ENCODE data around the gene MYRFL. TPM values are rescaled to one million over a fixed set of nuclear protein-coding genes. Genes with fewer than 3 reads are reported as not detected.

The MYRFL gene
- total RNA-seq, 8 experiments from 2014 or later, result 0.18 to 0.57 (median 0.33) TPM; not detected in 3

DNA sequence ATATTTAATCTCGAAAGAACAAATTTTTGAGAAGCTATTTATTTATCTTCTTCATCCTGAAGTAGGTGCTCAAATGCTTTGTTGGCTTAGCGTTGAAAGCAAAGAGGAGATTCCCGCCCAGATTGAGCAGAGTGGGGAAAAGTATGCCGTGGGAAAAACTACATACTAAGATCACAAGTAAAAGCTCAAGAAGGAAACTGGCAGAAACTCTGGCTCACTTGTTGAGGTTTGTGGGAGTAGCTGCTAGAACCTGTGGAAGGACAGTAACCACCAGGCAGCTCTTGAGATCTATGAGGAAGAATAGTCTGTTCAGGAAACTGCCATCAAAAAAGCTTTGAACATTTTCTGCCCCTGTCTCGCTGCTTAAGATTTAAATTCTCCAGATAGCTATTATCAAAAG lies 3.9 kb downstream of the MYRFL start:
- in situ Hi-C loops (cut with MboI; ENCODE audit: low pct_unique_long_range_greater_than_20kb in 2 of 9, low sequenced_read_pairs in 9 of 9, unreplicated experiment in 9 of 9), result no loop called here
- Histone ChIP-seq H3K4me3 (no peak overlapping the region), H3K27ac (no peak overlapping the region), H3K4me1 (replicated peaks in 1 of 2) (no peaks in the 10 kb centered on the region)
- WGBS, 10 experiments, result 0 to 94% (median 73%) methylated on average over 2 to 5 of the region's 5 CpGs; no CpG with 5 or more reads in 1 of the 10 experiments
- ATAC-seq (replicated peaks in 6 of 8), result no peak

DNA sequence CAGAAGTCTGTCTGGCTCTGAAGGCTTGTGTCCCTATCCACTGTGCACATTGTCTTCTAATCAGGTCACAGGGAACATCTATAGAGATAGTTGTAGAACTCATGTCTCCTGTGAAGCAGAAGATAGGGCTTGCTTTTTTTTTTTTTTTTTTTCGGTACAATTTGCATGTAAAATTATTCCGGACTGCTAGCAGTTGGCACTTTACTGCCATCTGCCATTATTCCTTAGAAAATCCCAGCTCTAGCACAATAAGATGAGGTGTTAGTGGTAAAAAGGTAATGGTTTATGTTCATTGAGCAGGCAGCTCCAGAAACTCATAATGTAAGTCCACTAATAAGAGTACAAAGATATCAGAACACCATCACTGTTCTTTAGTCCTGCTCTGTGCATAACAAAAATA lies 8.7 kb downstream of the MYRFL start:
- 0 to 100% (median 51%) methylated on average over 1 to 2 of the region's 2 CpGs; no CpG with 5 or more reads in 4 of the 10 experiments for WGBS, 10 experiments
- no peak for ATAC-seq (replicated peaks in 6 of 8)

DNA sequence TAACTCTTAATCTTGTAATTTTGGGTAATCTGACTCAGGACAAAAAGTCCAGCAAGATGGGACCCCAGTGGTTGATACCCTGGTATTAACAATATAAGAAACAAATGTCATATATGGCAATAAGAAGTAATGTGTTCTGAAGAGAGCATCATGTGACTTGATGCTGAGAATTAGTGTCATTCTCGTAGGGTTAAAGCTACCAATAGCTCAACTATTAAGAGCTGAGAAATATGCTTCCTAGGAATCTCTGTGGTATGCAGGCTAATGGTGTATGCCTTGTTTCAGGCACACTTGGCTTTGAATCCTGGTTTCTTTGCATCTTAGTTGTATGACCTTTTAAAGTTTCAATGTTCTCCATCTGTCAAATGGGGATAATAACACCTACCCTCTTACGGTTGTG lies 9.1 kb downstream of the MYRFL start:
- Histone ChIP-seq H3K4me3 (no peak overlapping the region), H3K27ac (no peak overlapping the region), H3K4me1 (replicated peaks in 1 of 2) (no peaks in the 10 kb centered on the region)
- in situ Hi-C loops (cut with MboI; ENCODE audit: low pct_unique_long_range_greater_than_20kb in 2 of 9, low sequenced_read_pairs in 9 of 9, unreplicated experiment in 9 of 9), result no loop called here
- 10 to 100% (median 49%) methylated on average over 1 to 2 of the region's 2 CpGs for WGBS, 10 experiments
- ATAC-seq (replicated peaks in 6 of 8), result no peak

More for the DNA sequence above, 8.7 kb downstream of the MYRFL start:
- no peaks in the 10 kb centered on the region for H3K4me1 ChIP-seq (replicated peaks in 1 of 2)
- in situ Hi-C loops (cut with MboI; ENCODE audit: low pct_unique_long_range_greater_than_20kb in 2 of 9, low sequenced_read_pairs in 9 of 9, unreplicated experiment in 9 of 9), result no loop called here
- H3K4me3 ChIP-seq, result no peak overlapping the region
- no peak overlapping the region for H3K27ac ChIP-seq

DNA sequence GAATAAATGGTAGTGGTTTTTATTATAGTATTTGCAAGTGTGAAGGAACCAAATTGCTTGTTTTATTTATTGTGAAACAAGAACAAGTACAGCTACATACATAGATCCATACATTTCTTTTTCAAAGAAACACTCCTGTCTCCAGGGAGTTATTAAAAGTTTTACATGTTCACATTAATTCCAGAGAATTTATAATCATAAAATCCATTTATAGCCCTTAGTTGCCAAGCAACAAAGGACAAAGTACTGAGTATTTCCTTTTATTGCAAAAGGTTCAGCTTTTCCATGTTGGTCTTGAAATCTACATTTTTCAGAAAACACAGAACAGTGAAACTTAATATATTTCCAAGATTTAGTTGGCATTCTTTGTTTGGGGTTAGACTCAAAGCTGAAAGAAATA lies 9.5 kb downstream of the MYRFL start:
- H3K27ac ChIP-seq, result no peak overlapping the region
- in situ Hi-C loops (cut with MboI; ENCODE audit: low pct_unique_long_range_greater_than_20kb in 2 of 9, low sequenced_read_pairs in 9 of 9, unreplicated experiment in 9 of 9), result no loop called here
- ATAC-seq (replicated peaks in 6 of 8), result no peak

DNA sequence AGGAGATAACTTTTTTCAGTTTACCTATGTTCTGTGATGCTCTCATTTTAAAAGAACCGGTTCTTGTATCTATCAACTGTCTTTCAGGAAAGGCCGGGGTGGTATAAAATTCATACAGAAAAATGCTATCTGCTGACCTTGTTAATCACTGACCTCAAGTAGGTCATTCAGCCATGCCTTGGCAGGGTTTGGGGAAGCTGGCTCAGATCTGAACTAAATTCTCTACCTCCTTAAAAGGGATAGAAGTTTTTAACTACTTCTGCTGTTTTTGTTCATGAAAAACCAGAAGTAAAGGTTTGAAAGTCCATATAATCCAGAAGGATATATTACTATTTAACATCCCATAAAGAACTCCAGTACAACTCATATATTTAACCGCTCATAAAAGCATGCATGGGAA lies 10.1 kb downstream of the MYRFL start:
- in situ Hi-C loops (cut with MboI; ENCODE audit: low pct_unique_long_range_greater_than_20kb in 2 of 9, low sequenced_read_pairs in 9 of 9, unreplicated experiment in 9 of 9), result no loop called here
- no peak for ATAC-seq (replicated peaks in 6 of 8)
- WGBS, 10 experiments, result 43 to 100% (median 85%) methylated on average over 1 to 3 of the region's 3 CpGs
- Histone ChIP-seq H3K4me1 (replicated peaks in 1 of 2) (no peaks in the 10 kb centered on the region), H3K27ac (no peak overlapping the region), H3K4me3 (no peak overlapping the region)

More for the DNA sequence above, 9.5 kb downstream of the MYRFL start:
- H3K4me3 ChIP-seq, result no peak overlapping the region
- no peaks in the 10 kb centered on the region for H3K4me1 ChIP-seq (replicated peaks in 1 of 2)

DNA sequence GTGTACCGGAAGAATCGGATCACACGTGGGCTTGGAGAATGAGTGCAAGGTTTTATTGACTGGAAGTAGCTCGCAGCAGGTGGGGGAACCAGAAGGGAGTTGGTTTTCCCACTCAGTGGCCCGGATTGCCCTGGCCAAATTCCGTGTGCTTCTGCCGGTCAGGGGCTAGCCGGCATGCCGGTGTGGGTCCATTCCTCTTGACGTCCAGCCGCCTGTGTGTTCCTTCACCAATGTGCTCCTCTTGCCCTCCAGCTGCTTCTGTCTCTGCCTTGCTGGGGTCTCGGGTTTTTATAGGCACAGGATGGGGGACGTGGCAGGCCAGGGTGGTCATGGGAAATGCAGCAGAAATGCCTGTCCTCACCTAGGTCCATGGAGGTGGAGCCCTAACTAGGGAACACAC lies 11.0 kb downstream of the MYRFL start:
- no peak overlapping the region for H3K27ac ChIP-seq
- ATAC-seq (replicated peaks in 6 of 8), result no peak
- no peaks in the 10 kb centered on the region for H3K4me1 ChIP-seq (replicated peaks in 1 of 2)
- in situ Hi-C loops (cut with MboI; ENCODE audit: low pct_unique_long_range_greater_than_20kb in 2 of 9, low sequenced_read_pairs in 9 of 9, unreplicated experiment in 9 of 9), result no loop called here
- H3K4me3 ChIP-seq, result no peak overlapping the region
- WGBS, 10 experiments, result 14 to 91% (median 60%) methylated on average over 1 to 9 of the region's 13 CpGs; no CpG with 5 or more reads in 3 of the 10 experiments

DNA sequence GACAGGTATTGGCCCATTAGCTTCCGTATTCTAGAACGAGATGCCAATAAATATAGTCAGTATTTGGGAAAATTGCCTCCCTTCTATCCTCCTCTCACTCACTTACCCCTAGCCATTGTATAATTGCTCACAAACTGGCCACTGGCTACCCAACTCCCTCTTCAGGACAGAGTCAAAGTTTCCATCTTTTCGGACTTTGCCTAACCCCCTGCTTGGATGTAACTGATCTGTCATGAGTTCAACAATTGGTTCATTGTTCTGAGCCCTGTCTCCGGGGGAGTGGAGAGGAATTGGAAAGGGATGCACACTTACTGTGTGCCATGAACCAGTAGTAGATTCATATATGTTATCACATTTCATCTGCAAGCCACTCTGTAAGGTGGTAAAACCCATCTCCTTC lies 12.2 kb downstream of the MYRFL start:
- in situ Hi-C loops (cut with MboI; ENCODE audit: low pct_unique_long_range_greater_than_20kb in 2 of 9, low sequenced_read_pairs in 9 of 9, unreplicated experiment in 9 of 9), result no loop called here
- no peak overlapping the region for H3K27ac ChIP-seq
- WGBS, 10 experiments, result 0 to 95% (median 52%) methylated on average over 1 to 3 of the region's 4 CpGs; no CpG with 5 or more reads in 1 of the 10 experiments
- ATAC-seq (replicated peaks in 6 of 8), result no peak
- H3K4me3 ChIP-seq, result no peak overlapping the region
- H3K4me1 ChIP-seq (replicated peaks in 1 of 2), result no peaks in the 10 kb centered on the region

DNA sequence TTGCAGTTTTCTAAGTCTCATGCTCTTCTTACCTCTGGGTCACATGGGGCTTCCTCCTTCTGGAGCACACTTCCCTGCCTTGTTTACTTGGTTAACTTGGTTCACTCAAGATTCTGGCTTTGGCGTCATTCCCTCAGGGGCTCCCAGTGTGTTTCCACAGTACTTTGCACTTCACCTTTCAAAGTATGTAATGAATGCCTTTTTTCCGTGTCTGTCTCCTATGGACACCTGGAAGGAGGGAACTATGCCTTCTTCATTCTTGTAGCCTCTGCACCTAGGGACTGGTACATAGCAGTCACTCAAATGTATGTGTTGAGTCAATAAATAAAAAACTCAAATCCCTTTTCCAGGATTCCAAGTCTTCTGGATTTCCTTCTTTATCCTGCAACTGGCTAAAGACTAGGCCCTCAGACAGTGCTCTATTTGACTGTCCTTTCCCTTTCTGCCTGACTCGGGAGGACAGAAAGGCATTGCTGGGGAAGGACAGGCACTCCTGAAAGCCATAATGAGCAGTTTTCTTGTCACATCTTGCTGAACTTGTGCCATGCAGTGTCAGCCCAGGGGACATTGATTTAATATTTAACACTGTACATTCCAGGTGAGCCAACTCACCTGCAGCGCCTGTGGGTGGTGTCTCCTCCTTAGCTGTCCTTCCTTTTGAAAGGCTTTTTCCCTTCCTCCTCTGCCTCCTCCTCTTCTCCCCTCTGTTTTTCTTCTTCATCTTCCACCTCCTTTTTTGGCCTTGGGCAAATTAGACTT lies 12.8 kb downstream of the MYRFL start:
- H3K4me1 ChIP-seq (replicated peaks in 1 of 2), result no peaks in the 10 kb centered on the region
- ATAC-seq (replicated peaks in 6 of 8), result peak in 1 of 8 experiments; percentile 26
- no peak overlapping the region for H3K4me3 ChIP-seq
- in situ Hi-C loops (cut with MboI; ENCODE audit: low pct_unique_long_range_greater_than_20kb in 2 of 9, low sequenced_read_pairs in 9 of 9, unreplicated experiment in 9 of 9), result no loop called here
- WGBS, 10 experiments, result 50 to 100% (median 83%) methylated on average over 1 to 4 of the region's 4 CpGs; no CpG with 5 or more reads in 3 of the 10 experiments
- no peak overlapping the region for H3K27ac ChIP-seq

DNA sequence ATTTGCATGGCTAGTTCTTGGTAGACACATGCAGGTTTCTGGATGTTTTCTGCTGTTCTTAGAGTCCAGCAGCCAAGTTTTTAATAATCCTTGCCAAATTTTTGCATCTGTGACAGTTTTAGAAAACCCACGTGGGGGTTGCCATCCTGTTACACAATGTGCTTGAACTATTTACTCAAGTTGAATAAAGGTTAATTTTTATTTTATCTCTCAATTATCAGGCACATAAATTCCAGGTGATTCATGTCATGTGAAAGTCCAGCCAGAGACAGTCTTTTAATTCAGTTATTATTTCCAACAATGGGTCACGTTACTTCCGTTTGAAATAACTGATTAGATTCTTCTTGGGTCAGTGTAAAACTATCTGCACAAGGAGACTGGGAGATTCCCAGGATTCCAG lies 15.7 kb downstream of the MYRFL start:
- in situ Hi-C loops (cut with MboI; ENCODE audit: low pct_unique_long_range_greater_than_20kb in 2 of 9, low sequenced_read_pairs in 9 of 9, unreplicated experiment in 9 of 9), result no loop called here
- Histone ChIP-seq H3K27ac (no peak overlapping the region), H3K4me3 (no peak overlapping the region), H3K4me1 (replicated peaks in 1 of 2) (no peaks in the 10 kb centered on the region)
- ATAC-seq (replicated peaks in 6 of 8), result no peak
- 0 to 94% (median 55%) methylated on average over 1 to 3 of the region's 3 CpGs; no CpG with 5 or more reads in 1 of the 10 experiments for WGBS, 10 experiments

DNA sequence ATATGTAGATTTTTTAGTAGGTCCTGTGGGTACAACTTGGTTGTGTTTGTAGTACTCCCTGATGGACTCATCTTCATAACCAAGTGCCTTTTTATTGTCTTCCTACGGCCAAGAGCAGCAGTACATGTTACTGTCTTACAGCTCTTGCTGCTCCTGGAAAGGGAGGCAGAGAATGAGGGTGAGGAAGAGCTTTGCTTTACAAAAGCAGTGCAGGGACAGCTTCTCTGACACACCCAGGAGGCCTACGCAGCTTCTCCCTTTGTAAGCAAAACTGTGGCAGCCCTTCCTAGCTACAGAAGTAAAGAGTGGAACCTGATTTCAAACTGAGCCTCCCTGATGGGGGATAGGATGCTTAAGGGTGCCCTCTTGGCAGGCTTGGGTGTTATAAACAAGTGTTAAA lies 18.6 kb downstream of the MYRFL start:
- Histone ChIP-seq H3K4me1 (replicated peaks in 1 of 2) (no peaks in the 10 kb centered on the region), H3K27ac (no peak overlapping the region), H3K4me3 (no peak overlapping the region)
- WGBS, 10 experiments, result 20 to 54% (median 40%) methylated on average over 1 to 2 of the region's 2 CpGs; no CpG with 5 or more reads in 5 of the 10 experiments
- ATAC-seq (replicated peaks in 6 of 8), result peak in 1 of 8 experiments; percentile 35
- in situ Hi-C loops (cut with MboI; ENCODE audit: low pct_unique_long_range_greater_than_20kb in 2 of 9, low sequenced_read_pairs in 9 of 9, unreplicated experiment in 9 of 9), result no loop called here

DNA sequence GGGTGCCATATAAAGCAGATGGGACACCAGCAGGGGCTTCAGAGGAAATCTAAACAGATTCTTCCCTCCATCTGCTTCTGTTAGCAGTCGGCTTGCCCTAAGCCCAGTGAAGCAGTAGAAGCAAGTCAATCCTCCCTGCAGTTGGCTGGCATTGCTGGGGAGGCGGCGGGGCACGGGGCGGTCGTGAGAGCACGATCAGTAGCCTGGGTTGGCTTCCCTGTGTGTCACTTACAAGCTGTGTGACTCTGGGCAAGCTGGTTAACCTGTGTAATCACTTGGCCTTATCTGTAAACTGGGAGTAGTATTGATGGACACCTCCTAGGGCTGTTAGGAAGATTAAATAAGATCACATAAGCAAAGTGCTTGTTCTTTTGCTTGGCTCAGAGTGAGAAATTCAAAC lies 19.4 kb downstream of the MYRFL start:
- ATAC-seq (replicated peaks in 6 of 8), result no peak
- no peak overlapping the region for H3K4me3 ChIP-seq
- no peak overlapping the region for H3K27ac ChIP-seq
- in situ Hi-C loops (cut with MboI; ENCODE audit: low pct_unique_long_range_greater_than_20kb in 2 of 9, low sequenced_read_pairs in 9 of 9, unreplicated experiment in 9 of 9), result no loop called here
- H3K4me1 ChIP-seq (replicated peaks in 1 of 2), result no peaks in the 10 kb centered on the region
- WGBS, 10 experiments, result 20 to 100% (median 100%) methylated on average over 1 to 3 of the region's 7 CpGs; no CpG with 5 or more reads in 7 of the 10 experiments

DNA sequence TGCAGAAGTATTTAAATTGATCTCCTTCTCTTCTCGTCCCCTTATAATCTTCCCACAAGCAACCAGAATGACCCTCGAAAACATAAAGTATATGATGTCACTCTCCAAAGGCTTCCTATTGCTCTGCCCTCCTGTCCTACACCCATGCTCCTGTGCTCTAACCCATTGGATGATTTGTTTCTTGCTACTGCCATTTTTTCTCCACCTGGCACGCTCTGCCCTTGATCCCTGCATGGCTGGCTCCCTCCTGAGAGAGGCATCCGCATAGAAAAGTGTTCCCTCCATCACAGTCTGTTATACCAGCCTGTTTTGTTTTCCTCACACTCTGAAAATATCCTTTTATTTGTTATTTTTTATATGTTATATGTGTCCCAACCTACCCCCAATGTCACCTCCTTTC lies 19.8 kb downstream of the MYRFL start:
- WGBS, 10 experiments, result 0 to 91% (median 62%) methylated on average over 1 to 4 of the region's 4 CpGs; no CpG with 5 or more reads in 2 of the 10 experiments
- H3K4me3 ChIP-seq, result no peak overlapping the region
- H3K27ac ChIP-seq, result no peak overlapping the region
- H3K4me1 ChIP-seq (replicated peaks in 1 of 2), result no peaks in the 10 kb centered on the region
- ATAC-seq (replicated peaks in 6 of 8), result no peak
- in situ Hi-C loops (cut with MboI; ENCODE audit: low pct_unique_long_range_greater_than_20kb in 2 of 9, low sequenced_read_pairs in 9 of 9, unreplicated experiment in 9 of 9), result no loop called here

DNA sequence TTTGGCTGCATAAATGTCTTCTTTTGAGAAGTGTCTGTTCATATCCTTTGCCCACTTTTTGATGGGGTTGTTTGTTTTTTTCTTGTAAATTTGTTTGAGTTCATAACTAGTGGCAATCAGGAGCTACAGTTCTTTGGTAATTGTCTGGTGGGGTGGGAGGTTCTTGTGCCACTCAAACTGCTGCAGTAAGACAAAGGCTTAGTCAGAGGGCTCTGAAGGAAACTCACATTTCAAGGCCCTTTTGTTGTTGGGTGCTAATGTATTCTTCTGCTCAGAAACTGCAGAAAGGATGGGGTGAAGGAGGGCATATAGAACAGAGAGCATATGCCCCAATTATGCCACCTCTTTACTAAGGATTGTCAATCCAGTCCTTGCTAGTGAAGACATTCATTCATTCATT lies 21.9 kb downstream of the MYRFL start:
- H3K4me3 ChIP-seq, result no peak overlapping the region
- no peaks in the 10 kb centered on the region for H3K4me1 ChIP-seq (replicated peaks in 1 of 2)
- no peak for ATAC-seq (replicated peaks in 6 of 8)
- in situ Hi-C loops (cut with MboI; ENCODE audit: low pct_unique_long_range_greater_than_20kb in 2 of 9, low sequenced_read_pairs in 9 of 9, unreplicated experiment in 9 of 9), result no loop called here
- no peak overlapping the region for H3K27ac ChIP-seq

DNA sequence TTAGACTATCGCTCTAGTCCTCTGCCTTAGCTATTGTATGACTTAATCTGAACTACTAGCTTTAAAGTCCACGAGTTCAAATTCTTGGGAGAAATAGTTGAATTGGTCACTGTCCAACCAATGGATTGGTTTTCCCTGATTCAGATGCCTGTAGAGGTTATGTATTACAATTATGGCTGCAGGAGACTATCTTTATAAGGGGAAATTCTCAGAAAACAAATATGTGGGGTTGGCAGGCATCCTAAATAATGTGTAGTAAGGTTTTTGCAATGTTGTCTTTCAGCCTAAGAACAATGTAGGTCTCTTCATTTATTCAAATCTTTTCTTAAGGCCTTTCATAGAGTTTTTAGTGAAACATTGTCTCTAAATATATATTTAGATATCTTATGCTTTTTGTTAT lies 26.9 kb downstream of the MYRFL start:
- in situ Hi-C loops (cut with MboI; ENCODE audit: low pct_unique_long_range_greater_than_20kb in 2 of 9, low sequenced_read_pairs in 9 of 9, unreplicated experiment in 9 of 9), result no loop called here
- Histone ChIP-seq H3K4me3 (no peak overlapping the region), H3K4me1 (replicated peaks in 1 of 2) (no peaks in the 10 kb centered on the region), H3K27ac (no peak overlapping the region)
- no peak for ATAC-seq (replicated peaks in 6 of 8)
- WGBS, 10 experiments, result 13 to 100% (median 90%) methylated on average over 1 to 2 of the region's 2 CpGs; no CpG with 5 or more reads in 2 of the 10 experiments

Measured in motor neuron (in vitro differentiated cells).